ENCODE results near the gene ADCY2. TPM values are rescaled to one million over a fixed set of nuclear protein-coding genes. Genes with fewer than 3 reads are reported as not detected.
A peak's percentile ranks its signal among the peaks of the same experiment; 100 is the strongest.

ADCY2 gene
- total RNA-seq, 1 experiment from 2014 or later = not detected

- H2AFZ ChIP-seq (ENCODE audit: low read length) = no peak overlapping the region
- no peak overlapping the region for H3K27ac ChIP-seq (ENCODE audit: low read length)
- H3K4me3 ChIP-seq (ENCODE audit: low read length) = no peak overlapping the region
- no peaks in the 10 kb centered on the region for H4K20me1 ChIP-seq (ENCODE audit: insufficient read depth, low read depth, low read length)
- H3K4me1 ChIP-seq (ENCODE audit: low read length) = peaks cover 2% of the 10 kb centered on the region; the same call in 1 of the 2 replicates
- no peaks in the 10 kb centered on the region for H3K9me2 ChIP-seq (replicated peaks; ENCODE audit: insufficient read depth, low read length)
- no peaks in the 10 kb centered on the region for H3K79me2 ChIP-seq (ENCODE audit: low read length)
- H3K27me3 ChIP-seq (ENCODE audit: low read length) = no peaks in the 10 kb centered on the region
- H3K9ac ChIP-seq (ENCODE audit: low read length) = no peak overlapping the region
- H3K4me2 ChIP-seq (ENCODE audit: low read depth, low read length, poor library complexity, severe bottlenecking) = no peak overlapping the region
- no peaks in the 10 kb centered on the region for H3K9me3 ChIP-seq (ENCODE audit: low read length)
- no peak for DNase-seq
- H3K36me3 ChIP-seq (ENCODE audit: insufficient read depth, low read length) = no peaks in the 10 kb centered on the region
Measured at GRCh38 chr5:7803937-7804336, 408.0 kb downstream of the ADCY2 start.

GRCh38 chr5:7805379-7805778 is 409.4 kb downstream of the ADCY2 start:
- peaks cover 7% of the 10 kb centered on the region; the same call in 1 of the 2 replicates for H3K4me1 ChIP-seq (ENCODE audit: low read length)
- H3K9me2 ChIP-seq (replicated peaks; ENCODE audit: insufficient read depth, low read length) = no peaks in the 10 kb centered on the region
- H4K20me1 ChIP-seq (ENCODE audit: insufficient read depth, low read depth, low read length) = no peaks in the 10 kb centered on the region
- H3K27me3 ChIP-seq (ENCODE audit: low read length) = no peaks in the 10 kb centered on the region
- no peak overlapping the region for H3K27ac ChIP-seq (ENCODE audit: low read length)
- DNase-seq = peak; percentile 48
- H3K9ac ChIP-seq (ENCODE audit: low read length) = no peak overlapping the region
- no peaks in the 10 kb centered on the region for H3K79me2 ChIP-seq (ENCODE audit: low read length)
- H2AFZ ChIP-seq (ENCODE audit: low read length) = no peak overlapping the region
- H3K4me3 ChIP-seq (ENCODE audit: low read length) = no peak overlapping the region
- H3K36me3 ChIP-seq (ENCODE audit: insufficient read depth, low read length) = no peaks in the 10 kb centered on the region
- H3K4me2 ChIP-seq (ENCODE audit: low read depth, low read length, poor library complexity, severe bottlenecking) = no peak overlapping the region
- H3K9me3 ChIP-seq (ENCODE audit: low read length) = no peaks in the 10 kb centered on the region

- Histone ChIP-seq H3K4me2 (ENCODE audit: low read depth, low read length, poor library complexity, severe bottlenecking) (no peak overlapping the region), H3K27ac (ENCODE audit: low read length) (no peak overlapping the region), H4K20me1 (ENCODE audit: insufficient read depth, low read depth, low read length) (no peaks in the 10 kb centered on the region), H3K9me2 (replicated peaks; ENCODE audit: insufficient read depth, low read length) (no peaks in the 10 kb centered on the region), H3K4me1 (ENCODE audit: low read length) (peaks cover 7% of the 10 kb centered on the region; the same call in 1 of the 2 replicates), H3K9me3 (ENCODE audit: low read length) (no peaks in the 10 kb centered on the region), H3K79me2 (ENCODE audit: low read length) (no peaks in the 10 kb centered on the region), H3K4me3 (ENCODE audit: low read length) (no peak overlapping the region), H3K36me3 (ENCODE audit: insufficient read depth, low read length) (no peaks in the 10 kb centered on the region), H2AFZ (ENCODE audit: low read length) (no peak overlapping the region), H3K27me3 (ENCODE audit: low read length) (no peaks in the 10 kb centered on the region), H3K9ac (ENCODE audit: low read length) (no peak overlapping the region)
- DNase-seq = no peak
Measured at GRCh38 chr5:7808998-7809397, 413.1 kb downstream of the ADCY2 start.

GRCh38 chr5:7811715-7812114 is 415.8 kb downstream of the ADCY2 start:
- no peaks in the 10 kb centered on the region for H3K9me3 ChIP-seq (ENCODE audit: low read length)
- H4K20me1 ChIP-seq (ENCODE audit: insufficient read depth, low read depth, low read length) = no peaks in the 10 kb centered on the region
- H3K9me2 ChIP-seq (replicated peaks; ENCODE audit: insufficient read depth, low read length) = no peaks in the 10 kb centered on the region
- H3K27ac ChIP-seq (ENCODE audit: low read length) = no peak overlapping the region
- H3K36me3 ChIP-seq (ENCODE audit: insufficient read depth, low read length) = no peaks in the 10 kb centered on the region
- H3K27me3 ChIP-seq (ENCODE audit: low read length) = no peaks in the 10 kb centered on the region
- H3K4me3 ChIP-seq (ENCODE audit: low read length) = no peak overlapping the region
- H3K9ac ChIP-seq (ENCODE audit: low read length) = no peak overlapping the region
- H3K4me1 ChIP-seq (ENCODE audit: low read length) = peaks cover 7% of the 10 kb centered on the region; the same call in 1 of the 2 replicates
- no peaks in the 10 kb centered on the region for H3K79me2 ChIP-seq (ENCODE audit: low read length)
- no peak overlapping the region for H3K4me2 ChIP-seq (ENCODE audit: low read depth, low read length, poor library complexity, severe bottlenecking)
- no peak overlapping the region for H2AFZ ChIP-seq (ENCODE audit: low read length)
- DNase-seq = no peak

GRCh38 chr5:7813007-7813406 is 417.1 kb downstream of the ADCY2 start:
- Histone ChIP-seq H3K4me2 (ENCODE audit: low read depth, low read length, poor library complexity, severe bottlenecking) (no peak overlapping the region), H3K4me1 (ENCODE audit: low read length) (peaks cover 7% of the 10 kb centered on the region; the same call in 1 of the 2 replicates), H3K9ac (ENCODE audit: low read length) (no peak overlapping the region), H3K4me3 (ENCODE audit: low read length) (no peak overlapping the region), H4K20me1 (ENCODE audit: insufficient read depth, low read depth, low read length) (no peaks in the 10 kb centered on the region), H3K27ac (ENCODE audit: low read length) (no peak overlapping the region), H3K9me3 (ENCODE audit: low read length) (no peaks in the 10 kb centered on the region), H3K79me2 (ENCODE audit: low read length) (no peaks in the 10 kb centered on the region), H3K27me3 (ENCODE audit: low read length) (no peaks in the 10 kb centered on the region), H2AFZ (ENCODE audit: low read length) (no peak overlapping the region), H3K9me2 (replicated peaks; ENCODE audit: insufficient read depth, low read length) (no peaks in the 10 kb centered on the region), H3K36me3 (ENCODE audit: insufficient read depth, low read length) (no peaks in the 10 kb centered on the region)
- DNase-seq = no peak

- Histone ChIP-seq H2AFZ (ENCODE audit: low read length) (no peak overlapping the region), H3K9ac (ENCODE audit: low read length) (no peak overlapping the region), H3K27me3 (ENCODE audit: low read length) (no peaks in the 10 kb centered on the region), H3K9me3 (ENCODE audit: low read length) (no peaks in the 10 kb centered on the region), H3K79me2 (ENCODE audit: low read length) (no peaks in the 10 kb centered on the region), H3K36me3 (ENCODE audit: insufficient read depth, low read length) (no peaks in the 10 kb centered on the region), H4K20me1 (ENCODE audit: insufficient read depth, low read depth, low read length) (no peaks in the 10 kb centered on the region), H3K9me2 (replicated peaks; ENCODE audit: insufficient read depth, low read length) (no peaks in the 10 kb centered on the region), H3K4me3 (ENCODE audit: low read length) (no peak overlapping the region), H3K4me2 (ENCODE audit: low read depth, low read length, poor library complexity, severe bottlenecking) (no peak overlapping the region), H3K4me1 (ENCODE audit: low read length) (peaks cover 7% of the 10 kb centered on the region; the same call in 1 of the 2 replicates), H3K27ac (ENCODE audit: low read length) (no peak overlapping the region)
- DNase-seq = no peak
Measured at GRCh38 chr5:7813576-7813975, 417.6 kb downstream of the ADCY2 start.

GRCh38 chr5:7814816-7815215 is 418.9 kb downstream of the ADCY2 start:
- no peaks in the 10 kb centered on the region for H3K79me2 ChIP-seq (ENCODE audit: low read length)

GRCh38 chr5:7815892-7816534 is 420.1 kb downstream of the ADCY2 start:
- no peaks in the 10 kb centered on the region for H3K36me3 ChIP-seq (ENCODE audit: insufficient read depth, low read length)
- no peaks in the 10 kb centered on the region for H3K79me2 ChIP-seq (ENCODE audit: low read length)
- no peak overlapping the region for H3K9ac ChIP-seq (ENCODE audit: low read length)
- H3K4me3 ChIP-seq (ENCODE audit: low read length) = no peak overlapping the region
- H3K9me3 ChIP-seq (ENCODE audit: low read length) = no peaks in the 10 kb centered on the region
- no peaks in the 10 kb centered on the region for H3K9me2 ChIP-seq (replicated peaks; ENCODE audit: insufficient read depth, low read length)
- H3K27me3 ChIP-seq (ENCODE audit: low read length) = no peaks in the 10 kb centered on the region
- H4K20me1 ChIP-seq (ENCODE audit: insufficient read depth, low read depth, low read length) = no peaks in the 10 kb centered on the region
- no peak overlapping the region for H3K27ac ChIP-seq (ENCODE audit: low read length)
- peak; percentile 83 for DNase-seq
- H3K4me2 ChIP-seq (ENCODE audit: low read depth, low read length, poor library complexity, severe bottlenecking) = no peak overlapping the region
- no peaks in the 10 kb centered on the region for H3K4me1 ChIP-seq (ENCODE audit: low read length)
- H2AFZ ChIP-seq (ENCODE audit: low read length) = no peak overlapping the region

More at GRCh38 chr5:7814816-7815215, 418.9 kb downstream of the ADCY2 start:
- Histone ChIP-seq H3K36me3 (ENCODE audit: insufficient read depth, low read length) (no peaks in the 10 kb centered on the region), H3K4me1 (ENCODE audit: low read length) (no peaks in the 10 kb centered on the region), H3K4me3 (ENCODE audit: low read length) (no peak overlapping the region), H3K27ac (ENCODE audit: low read length) (no peak overlapping the region), H4K20me1 (ENCODE audit: insufficient read depth, low read depth, low read length) (no peaks in the 10 kb centered on the region), H3K9me3 (ENCODE audit: low read length) (no peaks in the 10 kb centered on the region), H2AFZ (ENCODE audit: low read length) (no peak overlapping the region), H3K9ac (ENCODE audit: low read length) (no peak overlapping the region), H3K4me2 (ENCODE audit: low read depth, low read length, poor library complexity, severe bottlenecking) (no peak overlapping the region), H3K27me3 (ENCODE audit: low read length) (no peaks in the 10 kb centered on the region), H3K9me2 (replicated peaks; ENCODE audit: insufficient read depth, low read length) (no peaks in the 10 kb centered on the region)
- no peak for DNase-seq

All from Karpas-422 (cell line).